CD4-positive, alpha-beta T cell treated with Interleukin-10 for 1 hour (primary cell): Measurements from ENCODE around the gene MARCHF10.
"Not testable (repeated sequence)": the region's sequence is repeated elsewhere in the genome, so short reads cannot be mapped to it uniquely, and the experiment has no call there.

Source experiments
- DNase-seq: peaks from one replicate; pipeline ENCODE4 v3.0.0-alpha.2; 2020

MARCHF10 gene

GRCh38 chr17:62807812-62808575 lies at the start of gene MARCHF10:
MARCHF10 (minus strand) TSS chr17:62808314; CDS start chr17:62801735, 6,579 bp downstream.
- no peak for DNase-seq

- no peak for DNase-seq
These were observed 49.4 kb upstream of the MARCHF10 start for GRCh38 chr17:62857526-62857925.

- DNase-seq = no peak
These were observed 48.5 kb upstream of the MARCHF10 start for GRCh38 chr17:62856594-62856993.

GRCh38 chr17:62855156-62855555 lies 47.0 kb upstream of the MARCHF10 start:
- no peak for DNase-seq

DNA sequence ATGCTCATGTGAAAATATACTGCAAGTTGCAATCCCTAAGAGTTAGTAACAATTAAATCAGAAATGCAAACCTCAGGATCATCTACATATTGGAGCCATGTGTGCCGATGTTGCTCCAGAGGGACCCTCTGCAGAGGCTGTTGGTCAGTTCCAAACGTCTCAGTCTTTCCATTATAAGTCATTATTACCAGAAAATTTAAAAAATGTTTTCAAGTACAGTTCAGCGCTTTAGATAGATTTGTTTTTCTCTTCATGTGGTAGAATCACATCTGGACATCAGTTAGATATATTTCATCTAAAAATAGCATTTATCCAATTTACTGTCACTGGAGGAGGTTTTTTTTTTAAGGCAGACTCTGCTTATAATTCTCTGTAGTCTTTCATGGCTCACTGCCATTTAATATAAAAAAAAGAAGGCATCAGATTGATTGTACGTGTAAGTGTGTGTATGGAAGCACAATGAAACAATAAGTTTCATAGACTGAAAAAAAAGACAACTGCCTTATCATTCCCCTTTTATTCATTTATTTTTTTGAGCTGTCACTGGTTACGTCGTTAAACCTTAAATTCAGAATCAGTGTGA lies 46.1 kb upstream of the MARCHF10 start:
- DNase-seq = no peak

DNA sequence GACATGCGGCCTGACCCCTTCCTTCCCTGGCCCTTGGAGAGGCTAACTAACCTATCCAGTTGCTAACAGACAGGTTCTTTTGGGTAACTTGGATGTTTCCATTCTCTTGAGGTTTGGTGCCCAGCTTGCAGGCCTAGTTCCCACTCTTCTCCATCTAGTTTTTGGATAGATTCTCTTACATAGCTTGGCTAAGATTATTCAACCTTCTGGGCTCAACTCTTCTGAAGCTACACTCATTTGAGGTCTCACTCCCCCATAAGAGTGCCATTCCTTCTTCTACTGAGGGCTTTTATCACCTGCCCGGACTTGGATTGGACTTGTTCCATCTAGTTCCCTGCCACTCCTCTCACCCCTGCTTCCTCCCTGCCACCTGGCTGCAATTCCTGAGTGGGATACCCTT lies 44.1 kb upstream of the MARCHF10 start:
- DNase-seq = no peak

- not testable (repeated sequence) for DNase-seq
These were observed 41.7 kb upstream of the MARCHF10 start for GRCh38 chr17:62849591-62850415.

- no peak for DNase-seq
These were observed 40.2 kb upstream of the MARCHF10 start for GRCh38 chr17:62848334-62848733.

- no peak for DNase-seq
These were observed 39.3 kb upstream of the MARCHF10 start for GRCh38 chr17:62847426-62847825.

DNA sequence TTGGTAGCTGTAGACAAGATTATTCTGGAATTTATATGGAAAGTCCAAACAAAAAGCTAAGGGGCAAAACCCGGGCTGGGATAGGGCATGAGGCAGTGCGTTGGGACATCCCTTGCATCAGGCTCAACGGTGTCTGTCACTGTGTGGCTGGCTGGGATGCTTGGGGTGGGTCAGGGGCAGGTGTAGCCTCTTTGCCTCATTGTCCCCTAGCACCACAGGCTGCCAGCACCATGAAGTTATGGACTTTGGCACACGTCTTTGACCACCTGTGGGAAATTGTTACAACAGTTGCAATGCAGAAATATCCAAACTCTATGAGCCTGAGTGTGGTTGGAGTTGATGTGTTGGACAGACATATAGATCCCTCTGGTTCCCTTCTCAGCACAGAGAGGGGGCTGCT lies 32.8 kb upstream of the MARCHF10 start:
- no peak for DNase-seq

DNA sequence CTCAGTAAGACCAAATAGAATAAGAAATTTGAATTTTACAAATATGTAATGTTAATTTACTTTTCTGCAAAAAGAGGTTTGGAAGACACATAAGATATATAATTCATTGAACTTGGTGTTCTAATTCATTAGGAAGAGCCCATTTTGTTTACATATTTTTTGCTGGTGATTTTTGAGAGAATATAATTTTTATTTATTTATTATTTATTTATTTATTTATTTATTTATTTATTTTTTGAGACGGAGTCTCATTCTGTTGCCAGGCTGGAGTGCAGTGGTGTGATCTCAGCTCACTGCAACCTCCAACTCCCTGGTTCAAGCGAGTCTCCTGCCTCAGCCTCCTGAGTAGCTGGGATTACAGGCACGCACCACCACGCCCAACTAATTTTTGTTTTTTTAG lies 25.7 kb upstream of the MARCHF10 start:
- DNase-seq = not testable (repeated sequence)

GRCh38 chr17:62832405-62832804 lies 24.3 kb upstream of the MARCHF10 start:
- DNase-seq = no peak

- not testable (repeated sequence) for DNase-seq
These were observed 23.0 kb upstream of the MARCHF10 start for GRCh38 chr17:62831066-62831465.

DNA sequence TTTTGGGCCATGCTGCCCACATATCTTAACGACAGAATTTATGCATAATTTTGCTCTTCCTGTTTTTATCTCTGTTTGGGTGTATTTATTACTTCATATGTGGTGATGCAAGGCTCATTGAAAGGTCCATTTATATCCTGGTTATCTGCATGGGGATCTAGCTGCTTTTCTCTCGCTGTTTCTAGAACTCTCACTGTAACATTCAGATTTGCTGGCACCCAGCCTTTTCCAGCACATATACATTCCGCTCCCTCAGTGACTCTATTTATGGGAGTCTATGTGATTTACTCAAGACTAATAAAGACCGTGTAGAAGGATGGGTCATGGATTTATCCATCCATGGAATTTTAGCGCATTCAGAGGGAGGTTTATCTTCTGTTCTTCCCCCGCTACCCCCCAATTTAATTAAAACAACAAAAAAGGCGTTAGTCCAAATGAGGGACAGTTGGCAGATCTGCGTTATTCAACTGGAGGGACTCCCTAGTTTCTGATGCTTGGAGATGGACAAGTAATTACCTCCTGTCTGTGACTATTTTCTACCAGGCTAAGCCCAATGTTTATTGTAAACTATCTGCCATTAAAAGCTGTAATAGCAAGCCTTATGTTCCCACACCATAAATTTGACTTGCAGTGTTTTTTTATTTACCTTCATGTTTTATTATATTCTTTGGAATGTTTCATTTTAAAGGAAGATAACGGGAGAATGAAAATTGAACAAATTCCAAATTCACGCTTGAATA lies 19.8 kb upstream of the MARCHF10 start:
- DNase-seq = no peak

GRCh38 chr17:62826956-62827355 lies 18.8 kb upstream of the MARCHF10 start:
- no peak for DNase-seq

- no peak for DNase-seq
These were observed 17.1 kb upstream of the MARCHF10 start for GRCh38 chr17:62825182-62825581.

DNA sequence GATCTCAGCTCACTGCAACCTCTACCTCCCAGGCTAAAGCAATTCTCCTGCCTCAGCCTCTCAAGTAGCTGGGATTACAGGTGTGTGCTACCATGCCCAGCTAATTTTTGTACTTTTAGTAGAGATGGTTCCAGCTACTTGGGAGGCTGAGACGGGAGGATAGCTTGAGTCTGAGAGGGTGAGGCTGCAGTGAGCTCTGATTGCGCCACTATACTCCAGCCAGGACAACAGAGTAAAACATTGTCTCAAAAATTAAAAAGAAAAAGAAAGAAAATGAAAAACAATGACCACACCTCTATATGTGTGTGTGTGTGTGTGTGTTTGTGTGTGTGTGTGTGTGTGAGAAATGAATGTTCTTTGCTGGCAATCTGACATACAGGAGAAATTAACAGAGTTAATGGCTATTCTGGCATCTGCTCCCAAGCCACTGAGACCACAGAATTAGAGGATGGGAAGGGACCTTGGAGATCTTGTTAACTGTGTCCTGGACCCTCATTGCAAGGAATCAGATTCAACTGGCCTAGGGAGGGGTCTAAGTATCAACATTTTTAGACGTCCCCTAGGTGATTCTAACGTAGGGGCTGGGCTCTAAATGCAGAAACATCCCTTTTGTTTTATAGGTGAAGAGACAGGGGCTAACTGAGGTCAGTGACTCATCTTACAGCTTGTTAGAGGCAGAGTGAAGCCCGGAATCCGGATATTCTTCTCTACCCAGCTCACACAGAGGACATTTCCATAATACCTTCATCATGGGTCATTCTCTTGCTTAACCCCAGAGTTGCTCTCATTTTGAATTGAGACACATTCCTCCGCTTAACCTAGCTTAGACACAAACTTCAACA lies 16.4 kb upstream of the MARCHF10 start:
- no peak for DNase-seq

DNA sequence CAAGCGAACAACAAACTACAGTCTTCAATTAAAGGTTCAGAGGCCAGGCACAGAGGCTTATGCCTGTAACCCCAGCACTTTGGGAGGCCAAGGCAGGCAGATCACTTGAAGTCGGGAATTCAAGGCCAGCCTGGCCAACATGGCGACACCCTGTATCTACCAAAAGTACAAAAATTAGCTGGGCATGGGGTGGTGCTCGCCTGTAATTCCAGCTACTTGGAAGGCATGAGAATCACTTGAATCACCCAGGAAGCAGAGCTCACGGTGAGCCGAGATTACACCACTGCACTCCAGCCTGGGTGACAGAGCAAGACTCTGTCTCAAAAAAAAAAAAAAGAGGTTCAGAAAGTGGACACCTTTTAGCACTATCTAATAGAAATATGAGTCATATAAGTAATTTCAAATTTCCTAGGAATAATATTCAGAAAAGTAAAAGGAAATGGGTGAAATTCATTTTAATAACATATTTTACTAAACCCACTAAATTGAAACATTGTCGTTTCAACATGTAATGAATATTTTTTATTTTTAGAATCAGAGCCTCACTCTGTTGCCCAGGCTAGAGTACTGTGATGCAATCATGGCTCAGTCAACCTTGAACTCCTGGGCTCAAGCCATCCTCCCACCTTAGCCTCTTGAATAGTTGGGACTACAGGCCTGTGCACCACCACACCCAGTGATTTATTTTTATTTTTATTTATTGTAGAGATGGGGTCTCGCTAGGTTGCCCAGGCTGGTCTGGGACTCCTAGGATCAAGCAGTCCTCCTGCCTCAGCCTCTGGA lies 15.2 kb upstream of the MARCHF10 start:
- DNase-seq = no peak

DNA sequence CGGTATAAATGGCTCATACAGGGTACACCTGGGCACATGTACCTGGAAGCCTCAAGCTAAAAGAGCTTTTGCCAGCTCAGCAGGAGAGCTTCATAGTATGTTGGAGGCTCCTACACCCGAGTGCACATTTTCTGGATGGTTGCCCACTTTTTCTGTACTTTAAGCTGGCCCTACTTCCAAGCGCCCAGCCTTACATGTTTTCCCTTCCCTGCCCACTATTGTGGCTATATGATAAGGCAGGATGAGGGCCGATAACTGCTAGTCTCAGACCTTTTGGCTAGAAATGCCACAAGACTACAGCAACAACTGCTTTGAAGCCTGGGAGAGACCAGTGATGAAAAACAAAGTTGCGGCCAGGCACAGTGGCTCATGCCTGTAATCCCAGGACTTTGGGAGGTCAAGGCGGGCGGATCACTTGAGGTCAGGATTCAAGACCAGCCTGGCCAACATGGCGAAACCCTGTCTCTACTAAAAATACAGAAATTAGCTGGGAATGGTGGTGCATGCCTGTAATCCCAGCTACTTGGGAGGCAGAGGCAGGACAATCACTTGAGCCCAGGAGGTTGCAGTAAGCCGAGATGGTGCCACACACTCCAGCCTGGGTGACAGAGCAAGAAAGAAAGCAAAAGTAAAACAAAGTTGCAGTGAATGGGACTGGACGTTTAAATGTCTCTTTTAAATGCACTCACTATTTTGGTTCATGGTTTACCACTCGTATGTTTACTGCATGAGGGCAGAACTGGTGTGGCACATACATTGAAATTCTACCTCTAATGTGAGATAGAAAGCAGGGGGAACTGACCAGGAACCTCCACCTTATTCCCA lies 14.2 kb upstream of the MARCHF10 start:
- no peak for DNase-seq
